Upper lobe of left lung (tissue), 4 donors: Measurements from ENCODE around the gene SPP2.

ENCODE experiments used
- CTCF ChIP-seq, 6 experiments: fragments of 450-650 bp in 4 of 6; fragments of 200-600 bp in 2 of 6; sonication (generic) in 2 of 6; IDR thresholded peaks; one replicate each; pipeline ENCODE4 v1.5.1; 2016 to 2019; ENCODE audit warnings: antibody characterized with exemption in 6 of 6
- POLR2A ChIP-seq, 4 donors: fragments of 450-650 bp; IDR thresholded peaks; one replicate each; pipeline ENCODE4 v1.5.1; 2016 to 2017; ENCODE audit warnings: antibody characterized with exemption in 4 of 4, mild to moderate bottlenecking in 2 of 4

GRCh38 chr2:234092344-234092743 is 41.8 kb downstream of the SPP2 start:
- TF ChIP-seq POLR2A (IDR thresholded peaks at IDR 0.05) (no peak), CTCF (IDR thresholded peaks at IDR 0.05) (no peak)
